ENCODE measurements around the gene ZBTB44.

DNA sequence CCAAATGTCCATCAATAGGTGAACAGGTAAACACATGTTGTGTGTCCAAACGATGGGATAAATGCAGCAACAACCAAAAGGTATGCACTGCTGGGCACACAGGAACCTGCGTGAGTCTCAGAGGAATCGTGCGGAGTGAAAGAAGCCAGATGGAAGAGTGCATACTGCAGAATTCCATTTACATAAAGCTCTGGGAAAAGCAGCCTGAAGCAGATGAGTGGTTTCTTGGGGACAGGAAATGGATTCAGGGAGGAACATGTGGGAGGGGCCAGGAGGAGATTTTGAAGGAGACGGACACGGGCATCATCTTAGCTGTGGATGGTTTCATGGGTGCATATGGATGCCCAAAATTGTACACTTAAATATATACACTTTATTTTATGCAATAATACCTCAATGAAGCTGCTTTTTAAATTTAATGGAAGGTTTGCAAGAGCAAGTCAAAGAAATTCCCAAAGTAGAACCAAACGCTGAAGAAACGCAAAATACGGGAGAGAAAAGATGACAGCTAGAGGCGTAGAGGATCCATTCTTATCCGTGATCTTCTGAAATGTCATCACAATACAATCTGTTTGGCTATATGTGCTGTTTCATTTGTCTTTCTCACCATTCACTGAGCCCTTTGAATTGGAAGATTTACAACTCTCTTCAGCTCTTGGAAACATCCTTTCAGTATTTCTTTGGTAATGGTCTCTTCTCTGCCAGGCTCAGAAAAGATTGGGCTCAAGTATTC, 130.7 kb downstream of the ZBTB44 start:
- TF ChIP-seq, protein P1, sequence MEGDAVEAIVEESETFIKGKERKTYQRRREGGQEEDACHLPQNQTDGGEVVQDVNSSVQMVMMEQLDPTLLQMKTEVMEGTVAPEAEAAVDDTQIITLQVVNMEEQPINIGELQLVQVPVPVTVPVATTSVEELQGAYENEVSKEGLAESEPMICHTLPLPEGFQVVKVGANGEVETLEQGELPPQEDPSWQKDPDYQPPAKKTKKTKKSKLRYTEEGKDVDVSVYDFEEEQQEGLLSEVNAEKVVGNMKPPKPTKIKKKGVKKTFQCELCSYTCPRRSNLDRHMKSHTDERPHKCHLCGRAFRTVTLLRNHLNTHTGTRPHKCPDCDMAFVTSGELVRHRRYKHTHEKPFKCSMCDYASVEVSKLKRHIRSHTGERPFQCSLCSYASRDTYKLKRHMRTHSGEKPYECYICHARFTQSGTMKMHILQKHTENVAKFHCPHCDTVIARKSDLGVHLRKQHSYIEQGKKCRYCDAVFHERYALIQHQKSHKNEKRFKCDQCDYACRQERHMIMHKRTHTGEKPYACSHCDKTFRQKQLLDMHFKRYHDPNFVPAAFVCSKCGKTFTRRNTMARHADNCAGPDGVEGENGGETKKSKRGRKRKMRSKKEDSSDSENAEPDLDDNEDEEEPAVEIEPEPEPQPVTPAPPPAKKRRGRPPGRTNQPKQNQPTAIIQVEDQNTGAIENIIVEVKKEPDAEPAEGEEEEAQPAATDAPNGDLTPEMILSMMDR (IDR thresholded peaks at IDR 0.05) = no peak
- TF ChIP-seq EZH2 (IDR thresholded peaks at IDR 0.05) (no peak), EZH2phosphoT487 (IDR thresholded peaks at IDR 0.05) (no peak)

Data from neural progenitor cell (in vitro differentiated cells).